GM15510 (cell line): ENCODE results near the gene ACTL7A.

ENCODE experiments used
- POLR2A ChIP-seq: IDR thresholded peaks from 3 replicates; pipeline ENCODE4 v1.6.1; 2011; ENCODE audit warnings: borderline replicate concordance; ENCODE audit not compliant: insufficient read length; ENCODE audit errors: extremely low read depth

ACTL7A gene, protein sequence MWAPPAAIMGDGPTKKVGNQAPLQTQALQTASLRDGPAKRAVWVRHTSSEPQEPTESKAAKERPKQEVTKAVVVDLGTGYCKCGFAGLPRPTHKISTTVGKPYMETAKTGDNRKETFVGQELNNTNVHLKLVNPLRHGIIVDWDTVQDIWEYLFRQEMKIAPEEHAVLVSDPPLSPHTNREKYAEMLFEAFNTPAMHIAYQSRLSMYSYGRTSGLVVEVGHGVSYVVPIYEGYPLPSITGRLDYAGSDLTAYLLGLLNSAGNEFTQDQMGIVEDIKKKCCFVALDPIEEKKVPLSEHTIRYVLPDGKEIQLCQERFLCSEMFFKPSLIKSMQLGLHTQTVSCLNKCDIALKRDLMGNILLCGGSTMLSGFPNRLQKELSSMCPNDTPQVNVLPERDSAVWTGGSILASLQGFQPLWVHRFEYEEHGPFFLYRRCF

DNA sequence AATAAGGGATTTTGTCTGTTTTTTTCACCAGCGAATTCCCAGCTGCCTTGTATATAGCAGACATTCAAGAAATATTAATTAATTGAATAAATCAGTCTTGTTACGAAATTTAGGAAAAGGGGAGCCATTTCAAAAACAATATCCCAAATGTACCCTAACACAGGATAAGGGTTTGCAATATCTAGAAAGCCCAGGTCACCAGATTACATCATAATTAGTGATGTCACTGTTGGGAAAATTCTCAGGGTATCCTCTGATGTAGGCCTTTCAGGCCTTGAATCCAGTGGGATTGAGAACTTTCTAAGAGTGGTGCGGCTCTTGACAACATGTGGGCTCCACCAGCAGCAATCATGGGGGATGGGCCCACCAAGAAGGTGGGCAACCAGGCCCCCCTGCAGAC, at the start of gene ACTL7A:
ACTL7A (plus strand) TSS at position 270 of the 400 bp plus-strand sequence; CDS start at position 327, 57 bp downstream.
- TF ChIP-seq POLR2A: no peak

DNA sequence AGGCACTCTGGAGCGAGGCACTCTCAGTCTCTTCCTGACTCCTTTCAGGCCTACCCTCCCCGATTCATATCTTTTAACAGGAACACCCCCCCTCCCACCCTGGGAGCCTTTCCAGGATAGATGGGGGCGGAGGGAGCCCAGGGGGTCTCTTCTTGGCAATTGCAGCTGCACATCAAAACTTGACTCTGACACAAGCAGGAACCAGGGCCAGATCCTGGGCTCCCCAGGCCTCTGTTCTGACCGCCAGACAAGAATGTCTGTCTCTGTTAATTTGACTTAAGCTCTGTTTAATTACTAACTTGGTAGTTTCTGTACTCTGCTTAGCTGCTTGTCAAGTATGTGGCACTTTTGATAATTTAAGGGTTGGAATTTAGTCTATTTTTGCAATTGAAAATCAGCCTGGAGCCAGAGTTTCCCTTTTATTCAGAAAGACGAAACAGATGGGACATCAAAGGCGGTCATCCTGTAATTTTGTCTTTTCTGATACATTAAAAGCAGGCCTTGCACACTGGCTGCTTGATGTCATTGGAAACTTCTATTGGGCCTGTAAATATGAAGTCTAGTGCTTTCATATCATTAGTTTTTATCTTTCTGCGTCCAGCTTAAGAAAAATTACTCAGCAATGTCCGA, 49.6 kb upstream of the ACTL7A start:
- TF ChIP-seq POLR2A: no peak

DNA sequence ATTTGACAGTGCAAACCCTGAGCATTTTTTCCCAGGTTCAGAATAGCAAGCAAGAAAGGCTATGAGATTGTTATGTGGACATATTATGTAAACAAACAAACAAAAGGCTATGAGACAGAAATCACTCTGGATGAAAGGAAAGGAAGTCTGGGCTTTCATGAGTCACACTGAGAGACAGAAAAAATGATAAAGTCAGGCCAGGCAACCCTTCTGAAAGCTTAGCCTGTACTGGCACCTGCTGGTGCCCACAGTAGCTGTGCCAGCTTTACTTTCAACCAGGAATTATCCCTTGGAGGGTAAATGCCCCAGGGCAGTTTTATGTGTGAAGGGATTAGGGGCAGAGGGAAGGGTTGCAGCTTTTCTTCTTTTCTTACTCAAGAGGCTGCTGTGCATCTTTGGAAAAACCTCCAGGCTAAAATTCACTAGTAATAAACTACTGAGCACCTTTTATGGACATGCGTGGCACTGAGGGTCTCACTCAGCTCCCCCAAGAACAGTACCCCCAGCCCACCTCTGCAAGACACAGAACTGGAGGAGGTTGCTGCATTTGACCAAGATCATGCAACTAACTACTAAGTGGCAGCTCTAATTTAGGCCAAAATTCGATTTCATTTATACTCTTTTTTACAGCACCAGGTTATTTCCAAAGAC, 48.0 kb upstream of the ACTL7A start:
- no peak for TF ChIP-seq POLR2A

DNA sequence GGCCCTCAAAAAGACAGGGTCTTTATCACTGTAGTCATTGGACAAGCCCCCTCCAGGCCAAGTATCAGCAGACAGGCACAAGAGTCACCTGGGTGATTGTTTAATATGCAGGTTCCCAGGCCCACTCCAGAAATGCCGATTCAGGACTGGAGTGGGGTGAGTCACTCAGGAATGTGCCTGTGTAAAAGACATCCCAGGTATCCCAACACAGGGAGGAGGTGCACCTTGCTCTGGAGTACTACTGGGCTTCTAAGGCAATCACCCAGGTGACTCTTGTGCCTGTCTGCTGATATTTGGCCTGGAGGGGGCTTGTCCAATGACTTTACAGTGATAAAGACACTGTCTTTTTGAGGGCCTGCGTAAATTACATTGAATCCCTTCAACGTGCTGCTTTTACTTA, 46.9 kb upstream of the ACTL7A start:
- TF ChIP-seq POLR2A: no peak

DNA sequence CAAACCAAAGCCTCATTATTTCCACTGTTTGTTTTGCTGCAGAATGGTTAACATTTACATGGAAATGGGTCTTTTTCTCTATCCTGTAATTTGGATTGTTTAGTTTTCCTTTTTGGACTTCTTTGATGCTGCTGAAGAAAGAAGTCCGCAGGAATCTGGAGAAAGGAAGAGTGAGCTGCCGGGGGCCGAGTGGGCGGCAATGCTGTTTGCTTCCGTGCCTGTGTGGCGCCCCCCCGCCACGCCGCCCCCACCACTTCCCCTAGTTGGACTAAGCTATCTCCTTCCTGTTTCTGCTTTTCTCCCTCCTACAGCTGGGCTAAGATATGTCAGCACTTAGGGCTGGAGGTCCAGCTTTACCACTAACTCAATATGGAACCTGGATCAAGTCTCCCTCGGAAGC, 46.0 kb upstream of the ACTL7A start:
- TF ChIP-seq POLR2A: no peak

DNA sequence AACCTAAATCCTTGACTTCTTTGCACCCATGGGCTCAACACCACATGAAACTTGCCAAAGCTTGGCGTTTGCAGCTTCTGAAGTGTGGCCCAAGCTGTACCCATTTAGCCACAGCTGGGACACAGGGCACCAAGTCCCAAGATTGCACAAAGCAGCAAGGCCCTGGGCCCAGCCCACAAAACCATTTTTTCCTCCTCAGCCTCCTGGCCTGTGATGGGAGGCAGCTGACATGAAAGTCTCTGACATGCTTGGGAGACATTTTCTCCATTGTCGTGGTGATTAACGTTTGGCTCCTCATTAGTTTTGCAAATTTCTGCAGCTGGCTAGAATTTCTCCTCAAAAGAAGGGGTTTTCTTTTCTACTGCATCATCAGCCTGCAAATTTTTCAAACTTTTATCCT, 38.2 kb upstream of the ACTL7A start:
- TF ChIP-seq POLR2A: no peak

DNA sequence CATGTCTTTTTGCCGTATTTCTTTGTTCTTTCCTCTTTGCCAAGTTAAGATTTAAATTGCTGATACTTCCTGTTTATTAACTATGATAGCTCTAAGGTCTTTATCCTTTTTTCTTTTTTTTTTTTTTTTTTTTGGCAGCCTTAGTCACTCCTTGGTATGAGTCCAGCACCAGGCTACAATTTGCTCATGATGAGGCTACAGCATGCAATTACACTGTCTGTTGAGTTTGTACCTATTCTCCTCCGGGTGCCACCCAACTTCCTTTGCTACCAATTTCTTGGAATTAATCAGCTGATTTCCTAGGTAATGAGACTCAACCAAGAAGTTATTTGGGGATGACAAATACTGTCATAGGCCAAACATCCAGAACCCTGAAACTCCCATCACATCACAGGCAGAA, 31.8 kb upstream of the ACTL7A start:
- TF ChIP-seq POLR2A: no peak

DNA sequence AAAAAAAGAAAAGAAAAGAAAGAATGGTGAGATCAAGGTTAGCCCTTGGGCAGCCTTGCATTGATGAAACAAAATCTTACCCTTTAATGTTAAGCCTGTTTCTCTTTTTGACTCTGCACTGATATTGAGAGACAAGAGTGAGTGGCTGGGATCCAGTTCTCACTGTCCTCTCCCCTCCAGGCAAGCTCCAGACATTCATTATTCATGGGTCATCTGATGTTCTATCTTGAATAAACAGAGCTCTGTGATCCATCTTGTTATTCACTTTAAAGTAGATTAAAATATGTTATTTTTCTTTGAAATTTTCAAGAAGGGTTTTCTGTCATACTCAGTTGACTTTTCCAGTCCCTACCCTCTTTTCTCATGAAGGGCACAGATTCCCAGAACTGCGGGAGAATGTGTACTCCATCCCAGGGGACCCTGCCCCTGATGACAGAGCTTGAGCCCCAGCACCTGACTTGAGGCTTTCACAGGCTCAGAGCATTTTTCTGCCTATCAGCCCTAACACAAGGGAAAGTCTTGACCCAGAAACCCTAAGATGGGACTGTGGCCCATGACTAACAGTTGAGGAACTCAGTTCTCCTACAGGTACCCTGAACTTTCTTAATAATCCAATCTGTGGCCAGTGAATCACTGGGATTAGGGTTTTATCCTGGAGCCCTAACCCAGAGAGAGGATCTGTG, 30.4 kb upstream of the ACTL7A start:
- TF ChIP-seq POLR2A: no peak

DNA sequence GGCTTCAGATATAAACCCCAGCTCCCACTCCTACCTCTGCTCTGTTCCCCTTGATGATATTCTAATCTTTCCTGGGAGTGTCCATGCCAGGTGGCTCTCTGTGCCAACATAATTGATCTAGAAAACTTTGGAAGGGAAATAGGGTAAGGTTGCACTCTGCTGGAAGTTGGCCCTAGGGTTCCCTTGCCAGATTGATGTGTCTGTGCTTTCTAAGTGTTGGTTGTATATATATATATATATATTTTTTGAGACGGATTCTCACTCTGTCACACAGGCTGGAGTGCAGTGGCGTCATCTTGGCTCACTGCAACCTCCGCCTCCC, 29.9 kb upstream of the ACTL7A start:
- no peak for TF ChIP-seq POLR2A

DNA sequence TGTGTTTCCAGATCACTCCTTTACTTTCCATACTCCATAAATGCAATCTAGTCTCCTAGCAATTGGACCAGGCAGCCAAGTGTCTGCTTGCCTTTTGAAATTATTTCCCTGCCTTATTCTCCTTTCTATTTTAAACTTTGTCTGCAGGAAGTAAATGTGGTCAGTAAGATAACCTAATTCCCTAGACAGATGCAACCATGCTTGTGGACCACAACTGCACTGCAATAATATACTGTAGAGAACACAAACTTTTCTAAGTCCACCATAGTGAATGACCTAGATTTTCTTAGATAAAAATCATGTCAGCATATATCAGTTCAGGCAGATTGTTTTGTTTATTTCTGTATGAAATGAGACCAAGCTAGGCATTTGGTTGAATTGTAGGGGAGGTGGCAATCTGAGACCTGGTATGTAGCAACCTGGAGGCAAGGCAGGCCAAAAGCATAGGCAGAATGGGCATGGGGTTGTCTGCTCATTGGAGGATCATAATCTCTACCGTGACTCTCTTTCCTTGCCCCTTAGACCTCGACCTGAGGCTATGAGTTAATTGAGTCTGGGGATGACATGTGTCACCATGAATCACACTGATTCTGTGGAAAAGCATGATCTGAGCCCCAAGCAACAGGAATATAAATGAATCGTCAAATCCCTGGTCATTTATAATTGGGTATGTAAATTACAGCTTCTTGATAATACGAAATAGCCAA, 27.0 kb upstream of the ACTL7A start:
- TF ChIP-seq POLR2A: no peak

DNA sequence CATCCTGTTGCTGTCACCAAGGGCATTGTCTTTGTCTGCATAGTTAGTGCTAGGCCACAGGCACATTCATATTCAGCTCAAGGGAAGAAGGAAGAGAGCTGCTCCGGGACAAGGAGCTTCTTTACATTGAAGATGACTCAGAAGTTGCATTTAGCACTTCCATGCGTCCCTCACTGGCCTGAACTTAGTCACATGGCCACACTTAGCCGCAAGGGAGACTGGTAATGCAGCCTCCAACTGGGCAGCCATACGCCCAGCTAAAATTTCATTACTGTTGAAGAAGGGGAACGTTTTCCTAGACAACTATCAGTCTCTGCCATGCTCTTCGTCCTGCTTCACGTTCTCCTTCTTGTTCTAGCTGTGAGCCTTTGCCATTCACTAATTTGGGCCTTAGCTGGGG, 26.2 kb upstream of the ACTL7A start:
- no peak for TF ChIP-seq POLR2A

DNA sequence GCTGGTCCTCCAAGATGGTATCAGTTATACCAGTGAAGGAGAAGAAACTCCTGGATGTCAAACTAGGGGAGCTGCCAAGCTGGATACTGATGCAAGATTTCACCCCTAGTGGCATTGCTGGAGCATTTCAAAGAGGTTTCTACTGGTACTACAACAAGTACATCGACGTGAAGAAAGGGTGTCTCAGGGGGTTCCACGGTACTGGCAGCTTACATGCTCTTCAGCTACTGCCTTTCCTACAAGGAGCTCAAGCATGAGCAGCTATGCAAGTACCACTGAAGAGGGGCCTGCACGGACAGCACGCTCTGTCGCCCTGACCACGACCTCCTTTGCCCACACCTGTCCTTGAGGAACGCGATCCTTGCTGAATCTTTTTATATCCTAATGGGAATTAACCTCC, 25.7 kb upstream of the ACTL7A start:
- no peak for TF ChIP-seq POLR2A

DNA sequence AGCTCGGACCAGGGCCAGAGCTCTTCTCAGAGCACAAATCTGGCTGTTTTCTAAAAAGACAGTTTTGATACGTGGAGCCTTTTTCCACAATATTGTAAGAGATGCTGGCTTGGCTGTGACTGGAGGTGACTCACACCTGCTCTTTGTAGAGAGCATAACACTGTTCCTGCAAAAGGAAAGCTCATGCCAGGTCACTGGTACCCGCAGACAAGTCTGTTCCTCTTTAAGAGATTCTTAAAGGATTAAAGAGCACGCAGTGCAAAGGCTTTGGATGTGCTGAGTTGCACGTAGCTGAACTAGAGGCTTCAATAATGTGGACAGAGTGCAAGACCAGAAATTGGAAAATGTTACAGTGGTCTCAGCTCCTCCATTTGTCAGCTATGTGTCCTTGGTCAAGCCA, 25.3 kb upstream of the ACTL7A start:
- no peak for TF ChIP-seq POLR2A

DNA sequence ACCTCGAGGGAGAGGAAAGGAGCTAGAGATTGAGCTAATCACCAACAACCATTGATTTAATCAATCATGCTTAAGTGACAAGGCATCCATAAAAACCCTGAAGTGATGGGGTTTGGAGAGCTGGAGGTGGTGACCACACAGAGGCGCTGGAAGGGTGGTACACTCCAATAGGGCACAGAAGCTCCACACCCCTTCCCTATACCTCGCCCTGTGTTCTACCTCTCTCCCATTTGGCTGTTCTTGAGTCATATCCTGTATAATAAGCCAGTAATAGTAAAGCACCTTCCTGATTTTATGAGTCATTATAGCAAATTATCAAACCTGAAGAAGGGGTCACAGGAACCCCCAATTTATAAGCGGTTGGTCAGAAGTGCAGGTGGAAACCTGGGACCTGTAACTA, 24.5 kb upstream of the ACTL7A start:
- TF ChIP-seq POLR2A: no peak

DNA sequence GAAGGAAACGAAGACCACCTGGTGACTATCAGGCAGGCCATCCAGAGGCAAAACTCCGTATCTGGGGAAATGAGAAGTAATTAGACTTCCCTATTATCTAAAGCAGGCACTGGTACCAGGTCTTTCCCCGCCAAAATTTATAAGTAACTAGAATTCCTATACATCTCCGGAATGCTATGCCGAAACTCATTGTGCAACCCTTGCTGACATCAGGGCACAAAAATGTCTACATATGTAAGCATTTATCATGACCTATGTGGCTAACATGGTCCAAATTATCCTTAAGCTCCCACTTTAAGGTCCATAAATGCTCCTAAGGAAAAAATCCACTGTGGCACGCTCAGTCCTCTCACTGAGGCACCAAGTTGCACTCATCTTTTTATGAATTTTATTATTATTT, 24.0 kb upstream of the ACTL7A start:
- no peak for TF ChIP-seq POLR2A
